Activated CD8-positive, alpha-beta T cell treated with anti-CD3 and anti-CD28 coated beads for 36 hours (primary cell): ENCODE measurements around the gene RPLP2. TPM values are rescaled to one million over a fixed set of nuclear protein-coding genes. Genes with fewer than 3 reads are reported as not detected.

Experiments
- ATAC-seq: fragments of 200-7000 bp; cut with Tn5 transposase; one replicate; pipeline ENCODE4 v1.10.0; 2021; ENCODE audit warnings: mild to moderate bottlenecking, moderate library complexity
- CTCF ChIA-PET: fragments of 350-600 bp; sonication (Branson Sonifier 250); formaldehyde crosslinking; loops from one replicate; lab custom pipeline; 2021; ENCODE audit warnings: antibody characterized with exemption; lab: Charles Lee
- POLR2A ChIA-PET: fragments of 350-600 bp; sonication (Branson Sonifier 250); formaldehyde crosslinking; loops from one replicate; lab custom pipeline; 2021; ENCODE audit warnings: antibody characterized with exemption; lab: Charles Lee
- DNase-seq: peaks from one replicate; pipeline ENCODE4 v3.0.0-alpha.2; 2020
- H3K27ac Mint-ChIP-seq: one replicate; pipeline ENCODE4 v1.8.0; 2021; ENCODE audit warnings: mild to moderate bottlenecking, mixed read lengths
- H3K27me3 Mint-ChIP-seq: one replicate; pipeline ENCODE4 v1.8.0; 2021; ENCODE audit warnings: mixed read lengths
- H3K36me3 Mint-ChIP-seq: one replicate; pipeline ENCODE4 v1.8.0; 2021; ENCODE audit warnings: low read depth, mixed read lengths
- H3K4me1 Mint-ChIP-seq: one replicate; pipeline ENCODE4 v1.8.0; 2021; ENCODE audit warnings: low read depth, mixed read lengths
- H3K4me3 Mint-ChIP-seq: one replicate; pipeline ENCODE4 v1.8.0; 2021; ENCODE audit warnings: mild to moderate bottlenecking, moderate library complexity, mixed read lengths
- H3K9me3 Mint-ChIP-seq: one replicate; pipeline ENCODE4 v1.8.0; 2021; ENCODE audit warnings: mixed read lengths
- intact Hi-C: fragments of 100-400 bp; cut with micrococcal nuclease; formaldehyde crosslinking; loops from one replicate; pipeline ENCODE4 v1.10.0; 2022
- total RNA-seq, 2 experiments: library from RNA; stranded (reverse); gene quantifications; one replicate each; pipeline ENCODE4 v1.2.3, GENCODE V29; 2021
- TF ChIP-seq, protein P1 (sequence below): fragments of 200-600 bp; IDR thresholded peaks from one replicate; pipeline ENCODE4 v1.8.0; 2022; ENCODE audit warnings: antibody characterized with exemption, mild to moderate bottlenecking

The RPLP2 gene
- total RNA-seq, 2 experiments from 2014 or later = 3,638 to 3,686 TPM

DNA sequence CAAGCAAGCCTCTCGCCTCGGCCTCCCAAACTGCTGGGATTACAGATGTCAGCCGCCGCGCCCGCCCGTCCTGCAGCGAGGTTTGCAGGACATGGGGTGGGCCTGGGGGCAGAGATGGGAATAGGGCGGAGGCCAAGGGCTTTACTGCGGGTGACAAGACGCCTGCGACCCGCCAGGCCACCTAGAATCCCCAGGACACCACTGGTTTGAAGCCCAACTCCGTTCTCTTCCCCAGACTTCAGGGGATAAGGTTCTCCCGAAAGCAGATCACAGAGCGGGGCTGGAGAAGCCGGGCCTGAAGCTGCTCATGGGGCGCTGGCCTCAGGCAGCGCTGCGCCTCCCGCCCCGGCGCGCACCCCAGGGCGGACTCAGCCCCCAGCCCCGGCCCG is 32.2 kb downstream of the RPLP2 start:
- ChIA-PET POLR2A (interaction anchor here (0.7 to 21.1 kb wide), 6 partner anchors 14 to 85 kb away, joined by 3 to 273 read pairs (median 5); partner anchors contain the start of genes CD151, CRACR2B, PNPLA2 and RPLP2), CTCF (interaction anchor here (1.4 to 1.5 kb wide), 2 partner anchors 14 to 31 kb away, joined by 3 read pairs; partner anchors contain the start of gene CRACR2B)
- H3K4me1 Mint-ChIP-seq = peaks cover 33% of the 10 kb centered on the region
- H3K27me3 Mint-ChIP-seq = peaks cover 2% of the 10 kb centered on the region
- H3K9me3 Mint-ChIP-seq = no peaks in the 10 kb centered on the region
- intact Hi-C loops = no loop called here
- DNase-seq (no peak), ATAC-seq (peak; percentile 24)
- H3K4me3 Mint-ChIP-seq = peak overlapping the region; percentile 85
- H3K27ac Mint-ChIP-seq = peak overlapping the region; percentile 87
- H3K36me3 Mint-ChIP-seq = peaks cover 19% of the 10 kb centered on the region
- TF ChIP-seq, protein P1, sequence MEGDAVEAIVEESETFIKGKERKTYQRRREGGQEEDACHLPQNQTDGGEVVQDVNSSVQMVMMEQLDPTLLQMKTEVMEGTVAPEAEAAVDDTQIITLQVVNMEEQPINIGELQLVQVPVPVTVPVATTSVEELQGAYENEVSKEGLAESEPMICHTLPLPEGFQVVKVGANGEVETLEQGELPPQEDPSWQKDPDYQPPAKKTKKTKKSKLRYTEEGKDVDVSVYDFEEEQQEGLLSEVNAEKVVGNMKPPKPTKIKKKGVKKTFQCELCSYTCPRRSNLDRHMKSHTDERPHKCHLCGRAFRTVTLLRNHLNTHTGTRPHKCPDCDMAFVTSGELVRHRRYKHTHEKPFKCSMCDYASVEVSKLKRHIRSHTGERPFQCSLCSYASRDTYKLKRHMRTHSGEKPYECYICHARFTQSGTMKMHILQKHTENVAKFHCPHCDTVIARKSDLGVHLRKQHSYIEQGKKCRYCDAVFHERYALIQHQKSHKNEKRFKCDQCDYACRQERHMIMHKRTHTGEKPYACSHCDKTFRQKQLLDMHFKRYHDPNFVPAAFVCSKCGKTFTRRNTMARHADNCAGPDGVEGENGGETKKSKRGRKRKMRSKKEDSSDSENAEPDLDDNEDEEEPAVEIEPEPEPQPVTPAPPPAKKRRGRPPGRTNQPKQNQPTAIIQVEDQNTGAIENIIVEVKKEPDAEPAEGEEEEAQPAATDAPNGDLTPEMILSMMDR = no peak

DNA sequence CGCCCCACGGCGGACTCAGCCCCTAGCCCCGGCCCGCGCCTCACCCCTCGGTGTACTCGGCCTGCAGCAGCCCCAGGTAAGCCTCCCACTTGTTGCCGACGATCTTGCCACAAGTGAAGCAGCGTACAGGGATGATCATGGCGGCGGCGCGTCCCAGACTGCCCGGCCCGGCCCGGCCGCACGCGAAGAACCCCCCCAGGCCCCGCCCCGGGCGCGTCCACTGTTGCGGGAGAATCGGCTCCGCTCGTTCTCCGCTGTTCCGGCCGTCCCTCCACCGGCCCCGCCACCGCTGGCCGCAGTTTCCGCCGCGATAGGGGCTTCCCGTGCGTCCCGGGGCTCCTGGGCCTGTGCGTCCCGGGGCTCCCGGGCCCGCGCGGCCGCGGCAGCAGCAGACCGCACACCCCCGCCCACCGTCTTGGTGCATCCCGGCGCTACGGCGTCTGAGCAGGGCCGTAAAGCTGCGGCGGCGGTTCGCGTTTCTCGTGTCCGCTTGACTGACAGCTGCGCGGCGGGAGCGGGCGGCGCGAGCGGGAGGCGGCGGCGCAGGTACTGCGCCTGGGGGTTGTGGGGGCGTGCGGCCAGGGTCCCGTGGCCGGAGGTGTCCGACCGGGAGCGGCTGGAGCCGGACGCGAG is 32.7 kb downstream of the RPLP2 start, which contains the start of the genes POLR2L and TSPAN4:
Gene POLR2L, minus strand, starts transcription at position 160 of the 633 bp plus-strand sequence. Its CDS starts 21 bp downstream, at position 139.
Gene TSPAN4, plus strand, starts transcription at position 483 of the 633 bp plus-strand sequence. CDS start 7,453 bp downstream, outside the sequence.
- Mint-ChIP-seq H3K4me1 (peaks cover 33% of the 10 kb centered on the region), H3K36me3 (peaks cover 19% of the 10 kb centered on the region), H3K27ac (peak within 1 kb of the TSS; percentile 87), H3K27me3 (peaks cover 2% of the 10 kb centered on the region), H3K4me3 (peak within 1 kb of the TSS; percentile 85), H3K9me3 (no peaks in the 10 kb centered on the region)
- ChIA-PET POLR2A (interaction anchor here (1.0 to 21.1 kb wide), 5 partner anchors 8 to 68 kb away, joined by 6 to 273 read pairs (median 11); partner anchors contain the start of genes CD151, CHID1, CRACR2B and PNPLA2), CTCF (interaction anchor here (1.0 to 1.5 kb wide), 4 partner anchors 12 to 31 kb away, joined by 3 to 5 read pairs (median 3); partner anchors contain the start of genes CRACR2B and PNPLA2)
- ATAC-seq (peak; percentile 79), DNase-seq (peak; percentile 92)
- intact Hi-C loops = no loop called here
- TF ChIP-seq, protein P1 = no peak

- H3K36me3 Mint-ChIP-seq = peaks cover 15% of the 10 kb centered on the region
- peak overlapping the region; percentile 25 for H3K27ac Mint-ChIP-seq
- POLR2A ChIA-PET = interaction anchor here (1.0 to 21.1 kb wide), 5 partner anchors 9 to 67 kb away, joined by 6 to 273 read pairs (median 11); partner anchors contain the start of genes CD151, CHID1, CRACR2B and PNPLA2
- peak overlapping the region; percentile 78 for H3K4me3 Mint-ChIP-seq
- H3K9me3 Mint-ChIP-seq = no peaks in the 10 kb centered on the region
- ATAC-seq = no peak
- H3K27me3 Mint-ChIP-seq = peaks cover 2% of the 10 kb centered on the region
- no peak for DNase-seq
- CTCF ChIA-PET = interaction anchor here (1.0 to 1.4 kb wide), 4 partner anchors 8 to 24 kb away, joined by 3 to 5 read pairs (median 4); partner anchors contain the start of genes CRACR2B and PNPLA2
- intact Hi-C loops = no loop called here
- H3K4me1 Mint-ChIP-seq = peaks cover 30% of the 10 kb centered on the region
- TF ChIP-seq, protein P1 = peak; percentile 49
Observed at GRCh38 chr11:843086-843734, 33.4 kb downstream of the RPLP2 start.

GRCh38 chr11:843818-844692 is 34.3 kb downstream of the RPLP2 start:
- Mint-ChIP-seq H3K4me1 (peaks cover 35% of the 10 kb centered on the region), H3K27me3 (peaks cover 8% of the 10 kb centered on the region), H3K36me3 (peaks cover 14% of the 10 kb centered on the region), H3K27ac (peak overlapping the region; percentile 25), H3K9me3 (no peaks in the 10 kb centered on the region), H3K4me3 (peak overlapping the region; percentile 78)
- ATAC-seq = peak; percentile 6
- intact Hi-C loops = no loop called here
- TF ChIP-seq, protein P1 = no peak
- CTCF ChIA-PET = interaction anchor here (1.0 to 1.2 kb wide), 4 partner anchors 9 to 25 kb away, joined by 3 to 5 read pairs (median 4); partner anchors contain the start of genes CRACR2B and PNPLA2
- POLR2A ChIA-PET = interaction anchor here (2.7 to 21.1 kb wide), 3 partner anchors 10 to 28 kb away, joined by 11 to 273 read pairs (median 81); partner anchors contain the start of genes CD151, CRACR2B, PNPLA2 and RPLP2
- DNase-seq = peak; percentile 53
